GM10266 (cell line): ENCODE measurements around the gene SDHAF1.
"Not testable (repeated sequence)": the region's sequence is repeated elsewhere in the genome, so short reads cannot be mapped to it uniquely, and the experiment has no call there.

Experiments
- DNase-seq: peaks from one replicate; pipeline ENCODE4 v3.0.0; 2012; ENCODE audit errors: extremely low spot score
- CTCF ChIP-seq: IDR thresholded peaks from 2 replicates; pipeline ENCODE4 v1.5.1; 2012; ENCODE audit warnings: mild to moderate bottlenecking, low read depth; ENCODE audit not compliant: control insufficient read depth, insufficient read depth; ENCODE audit errors: missing control alignments

The SDHAF1 gene

GRCh38 chr19:35978271-35978670 is 16.7 kb upstream of the SDHAF1 start:
- no peak for DNase-seq
- TF ChIP-seq CTCF, result no peak

DNA sequence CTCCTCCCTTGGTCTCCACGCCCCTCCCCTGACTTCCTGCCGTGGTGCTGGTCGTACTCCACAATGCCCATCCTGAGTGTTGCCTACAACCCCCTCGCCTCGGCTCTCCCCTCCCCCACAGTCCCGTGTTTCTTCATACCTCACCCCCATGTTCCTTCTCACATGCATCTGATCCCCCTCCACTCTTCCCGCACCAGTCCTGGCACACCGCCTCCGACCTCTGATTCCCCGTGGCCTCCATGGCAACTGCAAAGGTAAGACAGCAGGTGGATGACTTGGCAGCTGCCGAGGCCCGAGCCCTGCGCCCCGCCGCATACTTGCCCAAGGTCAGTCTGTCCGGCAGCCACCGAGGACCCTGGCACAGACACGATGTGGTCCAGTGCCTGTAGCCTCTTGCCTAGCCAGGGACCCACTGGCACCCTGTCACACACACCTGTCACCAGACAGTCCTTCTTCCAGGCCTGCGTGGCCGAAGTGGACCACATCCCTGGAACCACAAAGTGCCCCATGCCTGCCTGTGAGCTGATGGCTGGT is 16.1 kb upstream of the SDHAF1 start:
- no peak for TF ChIP-seq CTCF
- no peak for DNase-seq

DNA sequence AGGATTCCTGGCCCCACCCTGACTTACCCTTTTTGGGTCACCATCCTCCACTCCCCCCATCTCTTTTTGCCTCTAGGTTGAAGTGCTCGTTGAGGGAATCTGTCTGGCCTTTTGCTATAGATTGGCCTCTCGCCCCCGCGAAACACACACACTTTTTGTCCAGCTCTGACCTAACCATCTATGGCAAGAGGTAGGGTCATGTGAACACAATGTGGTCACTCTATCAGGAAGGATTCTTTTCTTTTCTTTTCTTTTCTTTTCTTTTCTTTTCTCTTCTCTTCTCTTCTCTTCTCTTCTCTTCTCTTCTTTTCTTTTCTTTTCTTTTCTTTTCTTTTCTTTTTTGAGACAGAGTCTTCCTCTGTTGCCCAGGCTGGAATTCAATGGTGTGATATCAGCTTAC is 14.0 kb upstream of the SDHAF1 start:
- not testable (repeated sequence) for DNase-seq

DNA sequence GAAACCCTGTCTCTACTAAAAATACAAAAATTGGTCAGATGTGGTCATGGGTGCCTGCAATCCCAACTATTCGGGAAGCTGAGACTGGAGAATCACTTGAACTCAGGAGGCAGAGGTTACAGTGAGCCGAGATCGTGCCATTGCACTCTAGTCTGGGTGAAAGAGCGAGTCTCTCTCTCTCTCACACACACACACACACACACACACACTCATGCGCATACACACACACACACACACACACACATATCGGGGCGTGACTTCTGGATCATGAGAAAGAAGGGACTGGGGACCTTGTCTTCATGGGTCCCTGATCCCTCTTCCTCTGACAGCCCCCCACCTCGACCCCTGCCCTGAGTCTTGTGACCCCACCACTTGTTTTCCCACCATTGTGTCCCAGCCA is 11.8 kb upstream of the SDHAF1 start:
- no peak for TF ChIP-seq CTCF
- DNase-seq, result no peak

GRCh38 chr19:35986111-35986510 is 8.9 kb upstream of the SDHAF1 start:
- TF ChIP-seq CTCF, result no peak
- no peak for DNase-seq

DNA sequence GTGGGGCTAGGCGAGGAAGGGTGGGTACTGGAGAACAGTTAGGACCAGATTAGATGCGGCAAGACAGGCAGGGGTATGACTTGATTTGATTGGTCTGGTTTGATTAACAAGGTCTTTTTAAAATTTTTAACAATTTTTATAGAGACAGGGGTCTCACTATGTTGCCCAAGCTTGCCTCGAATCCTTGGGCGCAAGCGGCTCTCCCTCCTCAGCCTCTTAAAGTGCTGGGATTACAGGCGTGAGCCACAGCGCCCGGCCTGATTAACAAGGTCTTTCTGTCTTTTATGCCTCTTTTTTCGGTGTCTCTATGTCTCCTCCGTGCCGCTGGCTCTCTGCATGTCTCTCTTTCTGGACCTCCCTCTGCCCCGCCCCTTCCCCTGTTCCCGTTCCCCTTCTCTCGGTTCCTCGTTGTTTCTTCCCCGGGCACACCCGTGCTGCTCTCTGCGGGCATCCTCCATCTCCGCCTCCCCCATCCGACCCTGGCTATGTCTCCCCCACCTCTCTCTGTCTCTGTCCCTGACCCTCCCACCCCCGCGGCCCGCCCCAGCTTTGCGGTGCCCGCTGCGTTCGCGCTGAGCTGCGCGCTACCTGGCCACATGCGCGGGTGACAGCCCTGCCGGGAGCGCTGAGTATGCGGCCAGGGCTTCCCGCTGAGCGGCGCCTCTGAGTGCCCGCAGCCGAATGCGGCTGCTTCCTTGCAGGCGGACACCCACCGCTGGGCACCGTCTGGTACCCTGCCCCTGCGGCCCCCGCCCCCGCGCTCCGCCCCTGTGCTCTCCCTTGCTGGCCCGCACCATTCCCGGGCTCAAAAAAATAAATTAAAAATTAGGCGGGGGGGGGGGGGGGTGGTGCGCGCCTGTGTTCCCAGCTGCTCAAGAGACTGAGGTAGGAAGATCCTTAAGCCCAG is 8.1 kb upstream of the SDHAF1 start:
- no peak for TF ChIP-seq CTCF
- DNase-seq, result no peak

DNA sequence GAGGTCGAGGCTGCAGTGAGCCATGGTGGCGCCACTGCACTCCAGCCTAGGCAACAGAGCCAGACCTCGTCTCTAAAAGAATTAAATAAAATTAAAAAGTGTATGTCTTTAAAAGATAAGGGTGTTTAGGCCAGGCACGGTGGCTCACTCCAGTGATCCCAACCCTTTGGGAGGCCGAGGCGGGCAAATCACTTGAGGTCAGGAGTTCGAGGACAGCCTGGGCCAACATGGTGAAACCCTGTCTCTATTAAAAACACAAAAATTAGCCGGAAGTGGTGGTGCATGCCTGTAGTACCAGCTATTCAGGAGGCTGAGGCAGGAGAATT is 7.5 kb upstream of the SDHAF1 start:
- TF ChIP-seq CTCF, result no peak
- no peak for DNase-seq
